GM19452 (cell line): ENCODE measurements around the gene GAS6.

ENCODE experiments used
- ATAC-seq: cut with Tn5 transposase; IDR thresholded peaks from one replicate; pipeline ENCODE4 v1.9.1; 2021; ENCODE audit not compliant: unreplicated experiment

GAS6 gene

DNA sequence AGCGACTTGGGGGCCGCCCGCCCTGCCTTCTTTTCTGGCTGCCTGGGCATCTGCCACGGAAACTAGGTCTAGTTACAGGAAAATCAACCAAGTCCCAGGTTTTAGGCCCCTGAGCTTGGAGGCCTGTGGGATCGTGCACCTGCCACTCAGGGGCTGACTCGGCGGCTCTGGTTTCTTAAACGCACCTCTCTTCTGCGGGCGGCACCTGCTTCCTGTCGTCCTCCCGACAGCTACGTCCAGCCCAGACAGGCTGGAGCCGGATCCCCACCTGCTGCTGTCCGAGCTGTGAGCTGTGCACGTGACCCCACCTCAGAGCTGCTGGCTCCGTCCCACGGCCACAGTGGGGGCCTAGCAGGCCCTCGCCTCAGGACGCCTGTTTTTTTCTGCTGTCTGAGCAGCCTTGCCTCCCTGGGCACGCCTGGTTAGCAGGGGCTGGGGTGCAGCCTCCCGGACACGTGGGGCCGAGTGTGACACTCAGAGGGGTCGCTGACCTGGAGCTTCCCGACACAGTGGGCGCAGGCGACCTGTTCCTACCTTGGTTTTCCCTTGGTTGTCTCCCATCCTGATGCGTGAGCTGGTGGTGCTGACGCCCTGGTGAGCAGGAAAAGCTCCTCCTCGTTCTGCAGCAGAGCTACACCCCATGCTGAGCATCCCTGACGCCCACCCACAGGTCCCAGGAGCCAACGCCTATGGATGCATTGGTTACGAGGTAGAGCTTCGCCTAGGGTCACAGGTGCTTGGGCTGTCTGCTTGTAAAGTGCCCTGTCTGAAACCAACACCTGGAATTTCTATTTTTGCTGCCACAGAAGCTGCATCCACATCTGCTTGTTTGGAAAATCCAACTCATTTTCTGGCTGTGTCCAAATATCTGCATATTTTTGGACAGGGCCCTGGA, 87.4 kb downstream of the GAS6 start:
- no peak for ATAC-seq

DNA sequence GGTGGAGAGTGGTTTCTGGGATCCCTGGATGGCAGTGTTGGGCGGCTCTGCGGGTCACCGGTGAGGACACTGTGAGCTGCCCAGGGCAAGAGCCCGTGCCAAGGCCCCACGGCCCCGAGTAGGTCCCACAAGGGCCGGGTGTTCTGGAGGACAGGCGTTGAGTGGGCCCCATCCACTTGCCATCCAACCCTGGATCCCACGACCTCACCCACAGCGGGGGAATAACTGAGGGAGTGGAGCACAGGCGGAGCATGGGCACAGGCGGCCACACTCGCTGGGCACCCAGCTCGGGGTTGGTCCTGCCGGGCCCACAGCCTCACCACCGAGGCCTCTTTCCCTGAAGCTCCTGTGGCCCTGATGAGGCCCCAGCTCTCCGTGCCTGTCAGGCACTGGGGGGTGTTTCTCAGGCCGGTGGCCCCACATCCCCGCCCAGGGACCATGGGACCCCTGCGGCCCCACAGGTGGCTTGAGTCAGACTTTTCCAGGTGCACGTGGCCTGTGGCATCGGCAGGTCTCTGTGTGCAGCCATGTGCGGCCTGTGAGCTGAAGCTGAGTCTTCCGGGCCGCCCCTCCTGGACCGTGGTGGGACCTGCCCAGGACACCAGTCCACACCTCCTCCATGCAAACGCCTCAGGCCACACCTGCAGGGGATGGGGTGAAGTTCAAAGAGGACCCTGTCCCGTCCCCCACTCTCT, 88.3 kb downstream of the GAS6 start:
- no peak for ATAC-seq

DNA sequence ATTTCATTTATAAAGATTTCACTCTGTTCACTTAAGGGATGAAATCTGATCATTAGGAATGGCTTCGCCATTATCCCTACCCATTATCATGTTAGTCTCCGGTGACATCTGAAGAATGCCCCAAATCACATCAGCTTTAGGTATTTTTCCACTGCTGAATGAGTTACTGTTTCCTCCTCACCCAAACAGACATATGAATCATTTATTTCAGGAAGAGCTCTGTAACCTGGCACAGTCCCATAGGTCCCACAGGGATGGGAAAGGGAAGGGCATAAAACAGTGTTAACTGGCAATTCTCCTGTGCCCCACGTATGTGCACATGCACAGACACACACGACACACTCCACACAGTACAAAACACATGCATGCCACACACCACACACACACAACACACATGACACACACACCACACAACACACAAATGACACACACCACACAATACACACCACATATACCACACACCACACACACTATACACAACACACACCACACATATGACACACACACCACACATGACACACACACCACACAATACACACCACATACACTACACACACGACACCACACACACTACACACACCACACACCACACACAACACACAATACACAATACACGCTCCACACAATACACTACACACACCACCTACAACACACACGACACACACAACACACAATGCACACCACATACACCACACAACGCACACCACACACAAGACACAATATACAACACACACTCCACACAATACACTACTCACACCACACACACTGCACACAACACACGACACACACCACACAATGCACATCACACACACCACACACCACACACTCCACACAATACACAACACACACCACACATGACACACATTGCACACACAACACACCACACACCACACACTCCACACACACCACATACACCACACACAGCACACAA, 89.4 kb downstream of the GAS6 start:
- no peak for ATAC-seq

DNA sequence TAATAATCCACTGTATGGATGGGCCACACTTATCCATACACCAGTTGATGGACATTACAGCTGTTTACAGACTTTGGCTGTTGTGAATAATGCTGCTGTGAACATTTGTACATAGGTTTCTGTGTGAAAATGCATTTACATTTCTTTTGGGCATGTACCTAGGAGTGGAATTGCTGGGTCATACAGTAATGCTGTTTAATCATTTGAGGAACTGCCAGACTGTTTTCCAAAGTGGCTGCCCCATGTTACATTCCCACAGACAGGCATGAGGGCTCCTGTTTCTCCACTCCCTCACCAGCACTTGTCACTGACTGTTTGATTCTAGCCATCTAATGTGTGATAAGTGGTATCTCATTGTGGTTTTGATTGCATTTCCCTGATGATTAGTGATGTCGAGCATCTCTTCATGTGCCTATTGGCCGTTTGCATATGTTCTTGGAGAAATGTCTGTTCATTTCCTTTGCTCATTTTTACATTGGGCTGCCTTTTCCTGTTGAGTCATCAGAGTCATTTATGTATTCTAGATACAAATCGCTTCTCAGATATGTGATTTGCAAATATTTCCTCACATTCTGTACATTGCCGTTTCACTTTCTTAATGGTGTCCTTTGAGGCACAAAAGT, 92.1 kb downstream of the GAS6 start:
- no peak for ATAC-seq

DNA sequence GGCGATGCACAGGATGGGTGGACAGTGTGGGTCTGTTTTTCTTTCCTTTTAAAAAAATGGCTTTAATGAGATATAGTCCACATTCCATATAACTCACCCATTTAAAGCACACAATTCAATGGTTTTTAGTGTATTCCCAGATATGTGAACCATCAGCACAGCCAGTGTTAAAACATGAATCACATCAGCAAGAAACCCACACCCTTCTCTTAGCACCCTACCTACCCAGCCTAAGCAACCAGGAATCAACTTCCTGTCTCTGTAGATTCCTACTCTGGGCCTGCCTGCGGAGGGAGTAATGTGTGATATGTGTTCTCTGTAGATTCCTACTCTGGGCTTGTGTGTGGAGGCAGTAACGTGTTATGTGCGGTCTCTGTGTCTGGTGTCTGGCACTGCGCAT, 92.9 kb downstream of the GAS6 start:
- ATAC-seq, result no peak
